HepG2 (cell line): ENCODE results near the gene DENND10. TPM values are rescaled to one million over a fixed set of nuclear protein-coding genes. Genes with fewer than 3 reads are reported as not detected.
A peak's percentile ranks its signal among the peaks of the same experiment; 100 is the strongest.

Source experiments
- ADNP ChIP-seq: sonication (generic); formaldehyde crosslinking; IDR thresholded peaks from 2 replicates; pipeline ENCODE4 v1.4.0; 2020; ENCODE audit warnings: missing genetic modification reagents
- FOXA3 ChIP-seq: IDR thresholded peaks from 2 replicates; pipeline ENCODE4 v1.6.1; 2016; ENCODE audit warnings: missing genetic modification reagents, missing compliant biosample characterization
- GFI1 ChIP-seq: sonication (generic); formaldehyde crosslinking; IDR thresholded peaks from 2 replicates; pipeline ENCODE4 v1.5.0; 2020; ENCODE audit warnings: missing genetic modification reagents, mild to moderate bottlenecking, borderline replicate concordance
- MTA3 ChIP-seq: sonication (generic); formaldehyde crosslinking; IDR thresholded peaks from 2 replicates; pipeline ENCODE4 v1.4.0; 2020; ENCODE audit warnings: missing genetic modification reagents
- NCOR1 ChIP-seq: fragments of 200-600 bp; sonication (generic); IDR thresholded peaks from 2 replicates; pipeline ENCODE4 v1.7.0; 2017; ENCODE audit warnings: antibody characterized with exemption, low read length, borderline replicate concordance
- SP5 ChIP-seq: IDR thresholded peaks from 2 replicates; pipeline ENCODE4 v1.6.1; 2016; ENCODE audit warnings: low read depth, borderline replicate concordance
- SSRP1 ChIP-seq: IDR thresholded peaks from 2 replicates; pipeline ENCODE4 v1.6.1; 2016; ENCODE audit warnings: control low read depth
- ZNF549 ChIP-seq: sonication (generic); formaldehyde crosslinking; IDR thresholded peaks from 2 replicates; pipeline ENCODE4 v1.5.0; 2020; ENCODE audit warnings: missing genetic modification reagents
- ZNF746 ChIP-seq: sonication (generic); formaldehyde crosslinking; IDR thresholded peaks from 2 replicates; pipeline ENCODE4 v1.8.0; 2022; ENCODE audit warnings: mild to moderate bottlenecking, missing genetic modification reagents
- polyA plus RNA-seq, 8 experiments: library from polyadenylated mRNA; depleted of rRNA in 3 of 8; stranded (reverse) in 7 of 8; unstranded in 1 of 8; fragments of >200 nt; fragmentation: Illumina TruSeq in 4 of 8; extraction: Trizol in 4 of 8; gene quantifications; 2 replicates each; pipeline versions ENCODE4 v1.2.1 to v1.2.3, GENCODE V29; 2011 to 2016; ENCODE audit warnings: low read depth in 4 of 8, missing spikeins in 1 of 8, mixed read lengths in 1 of 8; ENCODE audit not compliant: insufficient read depth in 1 of 8
- total RNA-seq, 5 experiments: library from RNA; depleted of rRNA; stranded (reverse); fragments of >200 nt; fragmentation: Illumina TruSeq; extraction: Trizol; gene quantifications; 2 replicates each; pipeline ENCODE4 v1.2.3, GENCODE V29; 2016; ENCODE audit warnings: low read depth in 1 of 5
- TF ChIP-seq, protein P1 (sequence below): sonication (generic); formaldehyde crosslinking; IDR thresholded peaks from 2 replicates; pipeline ENCODE4 v1.4.0; 2020; ENCODE audit warnings: missing genetic modification reagents, borderline replicate concordance
- TF ChIP-seq, protein P2 (sequence below): sonication (generic); formaldehyde crosslinking; IDR thresholded peaks from 2 replicates; pipeline ENCODE4 v1.4.0; 2020; ENCODE audit warnings: missing genetic modification reagents, borderline replicate concordance
- TF ChIP-seq, protein P3 (sequence below): sonication (generic); formaldehyde crosslinking; IDR thresholded peaks from 2 replicates; pipeline ENCODE4 v1.4.0; 2020; ENCODE audit warnings: missing genetic modification reagents
- TF ChIP-seq, protein P4 (sequence below): sonication (generic); formaldehyde crosslinking; IDR thresholded peaks from 2 replicates; pipeline ENCODE4 v1.5.0; 2020; ENCODE audit warnings: missing genetic modification reagents
- TF ChIP-seq, protein P5 (sequence below): IDR thresholded peaks from 2 replicates; pipeline ENCODE4 v1.4.0; 2020; ENCODE audit warnings: mild to moderate bottlenecking, missing genetic modification reagents

DENND10 gene
- total and polyA plus RNA-seq, 2 of the 13 experiments (the other 11 are each of a cell fraction or from before 2014, with no cell fraction given) = 43.7 to 78.8 TPM

DNA sequence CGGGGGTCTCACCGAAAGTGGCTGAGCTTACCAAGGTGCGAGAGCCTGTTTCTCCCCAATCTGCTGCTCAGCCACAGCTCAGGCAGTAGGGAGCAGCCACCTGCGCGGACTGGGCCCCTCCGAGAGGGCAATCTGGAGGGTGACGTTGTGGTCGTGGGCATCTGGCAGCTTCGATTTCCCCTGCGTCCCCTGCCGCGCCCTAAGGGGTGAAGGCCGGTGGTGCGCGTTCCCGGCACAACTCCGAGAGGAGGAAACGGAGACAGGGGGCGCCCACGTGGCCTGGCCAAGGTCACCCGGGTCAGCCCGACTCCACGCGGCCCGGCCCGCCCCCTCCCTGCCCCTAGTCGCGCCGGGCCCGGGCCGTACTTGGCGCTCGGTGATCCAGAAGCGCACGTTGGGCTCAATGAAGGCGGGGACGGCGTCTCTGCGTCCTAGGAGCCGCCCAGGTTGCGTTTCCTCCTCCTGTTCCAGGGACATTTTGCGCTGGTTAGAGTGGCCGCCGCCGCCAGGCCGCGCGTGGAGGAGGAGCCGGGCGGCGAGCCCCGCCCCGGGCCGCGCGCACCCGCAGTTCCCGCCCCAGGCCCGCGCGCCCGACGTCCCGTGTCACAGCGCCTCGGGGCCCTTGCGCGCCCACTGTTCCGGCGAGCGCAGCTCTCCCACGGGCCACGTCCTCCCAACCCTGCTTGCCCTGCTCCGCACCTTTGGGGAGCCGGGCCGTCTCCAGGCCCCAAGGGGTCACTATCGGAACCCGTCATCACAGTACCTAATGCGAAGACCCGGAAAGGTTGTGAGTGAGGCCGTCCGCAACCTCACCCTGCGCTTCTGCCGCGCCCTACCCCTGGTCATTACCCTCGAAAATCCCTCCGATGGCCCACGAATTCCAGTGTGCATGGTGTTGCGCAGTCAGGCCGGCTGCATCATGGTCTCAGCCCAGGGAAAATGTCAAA lies 61.5 kb downstream of the DENND10 start, which contains the start of gene SFXN4 (continued):
- TF ChIP-seq, protein P1, sequence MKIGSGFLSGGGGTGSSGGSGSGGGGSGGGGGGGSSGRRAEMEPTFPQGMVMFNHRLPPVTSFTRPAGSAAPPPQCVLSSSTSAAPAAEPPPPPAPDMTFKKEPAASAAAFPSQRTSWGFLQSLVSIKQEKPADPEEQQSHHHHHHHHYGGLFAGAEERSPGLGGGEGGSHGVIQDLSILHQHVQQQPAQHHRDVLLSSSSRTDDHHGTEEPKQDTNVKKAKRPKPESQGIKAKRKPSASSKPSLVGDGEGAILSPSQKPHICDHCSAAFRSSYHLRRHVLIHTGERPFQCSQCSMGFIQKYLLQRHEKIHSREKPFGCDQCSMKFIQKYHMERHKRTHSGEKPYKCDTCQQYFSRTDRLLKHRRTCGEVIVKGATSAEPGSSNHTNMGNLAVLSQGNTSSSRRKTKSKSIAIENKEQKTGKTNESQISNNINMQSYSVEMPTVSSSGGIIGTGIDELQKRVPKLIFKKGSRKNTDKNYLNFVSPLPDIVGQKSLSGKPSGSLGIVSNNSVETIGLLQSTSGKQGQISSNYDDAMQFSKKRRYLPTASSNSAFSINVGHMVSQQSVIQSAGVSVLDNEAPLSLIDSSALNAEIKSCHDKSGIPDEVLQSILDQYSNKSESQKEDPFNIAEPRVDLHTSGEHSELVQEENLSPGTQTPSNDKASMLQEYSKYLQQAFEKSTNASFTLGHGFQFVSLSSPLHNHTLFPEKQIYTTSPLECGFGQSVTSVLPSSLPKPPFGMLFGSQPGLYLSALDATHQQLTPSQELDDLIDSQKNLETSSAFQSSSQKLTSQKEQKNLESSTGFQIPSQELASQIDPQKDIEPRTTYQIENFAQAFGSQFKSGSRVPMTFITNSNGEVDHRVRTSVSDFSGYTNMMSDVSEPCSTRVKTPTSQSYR (CRISPR knock-in tag) = no peak
- TF ChIP-seq, protein P2, sequence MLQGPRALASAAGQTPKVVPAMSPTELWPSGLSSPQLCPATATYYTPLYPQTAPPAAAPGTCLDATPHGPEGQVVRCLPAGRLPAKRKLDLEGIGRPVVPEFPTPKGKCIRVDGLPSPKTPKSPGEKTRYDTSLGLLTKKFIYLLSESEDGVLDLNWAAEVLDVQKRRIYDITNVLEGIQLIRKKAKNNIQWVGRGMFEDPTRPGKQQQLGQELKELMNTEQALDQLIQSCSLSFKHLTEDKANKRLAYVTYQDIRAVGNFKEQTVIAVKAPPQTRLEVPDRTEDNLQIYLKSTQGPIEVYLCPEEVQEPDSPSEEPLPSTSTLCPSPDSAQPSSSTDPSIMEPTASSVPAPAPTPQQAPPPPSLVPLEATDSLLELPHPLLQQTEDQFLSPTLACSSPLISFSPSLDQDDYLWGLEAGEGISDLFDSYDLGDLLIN (CRISPR knock-in tag) = 0 out of 2 replicates have a peak, but pooled peaks have one; percentile 36
- TF ChIP-seq ZNF549 (no peak), GFI1 (CRISPR knock-in tag) (0 out of 2 replicates have a peak, but pooled peaks have one; percentile 18), NCOR1 (peak; percentile 29; the same call in 1 of the 2 replicates), SSRP1 (no peak), FOXA3 (peak; percentile 22; the same call in 1 of the 2 replicates), SP5 (peak; percentile 79), ZNF746 (CRISPR knock-in tag) (peak; percentile 58; the same call in 1 of the 2 replicates), ADNP (CRISPR knock-in tag) (no peak), MTA3 (CRISPR knock-in tag) (no peak)
- TF ChIP-seq, protein P3, sequence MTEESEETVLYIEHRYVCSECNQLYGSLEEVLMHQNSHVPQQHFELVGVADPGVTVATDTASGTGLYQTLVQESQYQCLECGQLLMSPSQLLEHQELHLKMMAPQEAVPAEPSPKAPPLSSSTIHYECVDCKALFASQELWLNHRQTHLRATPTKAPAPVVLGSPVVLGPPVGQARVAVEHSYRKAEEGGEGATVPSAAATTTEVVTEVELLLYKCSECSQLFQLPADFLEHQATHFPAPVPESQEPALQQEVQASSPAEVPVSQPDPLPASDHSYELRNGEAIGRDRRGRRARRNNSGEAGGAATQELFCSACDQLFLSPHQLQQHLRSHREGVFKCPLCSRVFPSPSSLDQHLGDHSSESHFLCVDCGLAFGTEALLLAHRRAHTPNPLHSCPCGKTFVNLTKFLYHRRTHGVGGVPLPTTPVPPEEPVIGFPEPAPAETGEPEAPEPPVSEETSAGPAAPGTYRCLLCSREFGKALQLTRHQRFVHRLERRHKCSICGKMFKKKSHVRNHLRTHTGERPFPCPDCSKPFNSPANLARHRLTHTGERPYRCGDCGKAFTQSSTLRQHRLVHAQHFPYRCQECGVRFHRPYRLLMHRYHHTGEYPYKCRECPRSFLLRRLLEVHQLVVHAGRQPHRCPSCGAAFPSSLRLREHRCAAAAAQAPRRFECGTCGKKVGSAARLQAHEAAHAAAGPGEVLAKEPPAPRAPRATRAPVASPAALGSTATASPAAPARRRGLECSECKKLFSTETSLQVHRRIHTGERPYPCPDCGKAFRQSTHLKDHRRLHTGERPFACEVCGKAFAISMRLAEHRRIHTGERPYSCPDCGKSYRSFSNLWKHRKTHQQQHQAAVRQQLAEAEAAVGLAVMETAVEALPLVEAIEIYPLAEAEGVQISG (CRISPR knock-in tag) = peak; percentile 49; the same call in 1 of the 2 replicates
- TF ChIP-seq, protein P4, sequence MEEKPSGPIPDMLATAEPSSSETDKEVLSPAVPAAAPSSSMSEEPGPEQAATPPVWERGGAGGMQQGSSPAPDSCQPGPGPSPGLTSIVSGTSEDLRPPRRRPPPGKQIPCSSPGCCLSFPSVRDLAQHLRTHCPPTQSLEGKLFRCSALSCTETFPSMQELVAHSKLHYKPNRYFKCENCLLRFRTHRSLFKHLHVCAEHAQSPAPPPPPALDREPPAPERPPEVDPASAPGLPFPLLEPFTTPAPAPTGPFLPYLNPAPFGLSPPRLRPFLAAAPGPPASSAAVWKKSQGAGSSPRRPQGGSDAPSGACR (CRISPR knock-in tag) = 0 out of 2 replicates have a peak, but pooled peaks have one; percentile 31
- TF ChIP-seq, protein P5, sequence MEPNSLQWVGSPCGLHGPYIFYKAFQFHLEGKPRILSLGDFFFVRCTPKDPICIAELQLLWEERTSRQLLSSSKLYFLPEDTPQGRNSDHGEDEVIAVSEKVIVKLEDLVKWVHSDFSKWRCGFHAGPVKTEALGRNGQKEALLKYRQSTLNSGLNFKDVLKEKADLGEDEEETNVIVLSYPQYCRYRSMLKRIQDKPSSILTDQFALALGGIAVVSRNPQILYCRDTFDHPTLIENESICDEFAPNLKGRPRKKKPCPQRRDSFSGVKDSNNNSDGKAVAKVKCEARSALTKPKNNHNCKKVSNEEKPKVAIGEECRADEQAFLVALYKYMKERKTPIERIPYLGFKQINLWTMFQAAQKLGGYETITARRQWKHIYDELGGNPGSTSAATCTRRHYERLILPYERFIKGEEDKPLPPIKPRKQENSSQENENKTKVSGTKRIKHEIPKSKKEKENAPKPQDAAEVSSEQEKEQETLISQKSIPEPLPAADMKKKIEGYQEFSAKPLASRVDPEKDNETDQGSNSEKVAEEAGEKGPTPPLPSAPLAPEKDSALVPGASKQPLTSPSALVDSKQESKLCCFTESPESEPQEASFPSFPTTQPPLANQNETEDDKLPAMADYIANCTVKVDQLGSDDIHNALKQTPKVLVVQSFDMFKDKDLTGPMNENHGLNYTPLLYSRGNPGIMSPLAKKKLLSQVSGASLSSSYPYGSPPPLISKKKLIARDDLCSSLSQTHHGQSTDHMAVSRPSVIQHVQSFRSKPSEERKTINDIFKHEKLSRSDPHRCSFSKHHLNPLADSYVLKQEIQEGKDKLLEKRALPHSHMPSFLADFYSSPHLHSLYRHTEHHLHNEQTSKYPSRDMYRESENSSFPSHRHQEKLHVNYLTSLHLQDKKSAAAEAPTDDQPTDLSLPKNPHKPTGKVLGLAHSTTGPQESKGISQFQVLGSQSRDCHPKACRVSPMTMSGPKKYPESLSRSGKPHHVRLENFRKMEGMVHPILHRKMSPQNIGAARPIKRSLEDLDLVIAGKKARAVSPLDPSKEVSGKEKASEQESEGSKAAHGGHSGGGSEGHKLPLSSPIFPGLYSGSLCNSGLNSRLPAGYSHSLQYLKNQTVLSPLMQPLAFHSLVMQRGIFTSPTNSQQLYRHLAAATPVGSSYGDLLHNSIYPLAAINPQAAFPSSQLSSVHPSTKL (CRISPR knock-in tag) = peak; percentile 69
